GM19324 (cell line): ENCODE data around the gene PHF21A.

Experiments used
- ATAC-seq: cut with Tn5 transposase; IDR thresholded peaks from one replicate; pipeline ENCODE4 v1.9.1; 2021; ENCODE audit warnings: mild to moderate bottlenecking, moderate library complexity; ENCODE audit not compliant: unreplicated experiment, low FRiP score

PHF21A gene

DNA sequence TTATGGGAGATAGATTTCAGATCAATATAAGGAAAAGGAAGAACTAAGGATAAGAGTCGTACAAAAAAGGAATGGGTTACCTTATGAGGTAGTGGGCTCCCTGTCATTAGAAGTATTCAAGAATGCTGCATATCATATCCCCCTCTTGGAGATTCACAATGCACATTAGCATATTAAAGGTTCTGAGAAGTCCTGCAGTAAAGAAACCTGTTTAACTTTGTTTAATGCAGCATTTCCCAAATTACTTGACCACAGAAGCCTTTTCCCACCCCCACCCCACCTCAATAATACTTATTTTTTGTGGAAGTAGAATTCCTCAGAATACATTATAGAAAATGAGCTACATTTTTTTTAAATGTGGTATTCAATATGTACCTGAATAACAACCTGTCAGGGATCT lies 30.9 kb downstream of the PHF21A start:
- ATAC-seq: no peak

DNA sequence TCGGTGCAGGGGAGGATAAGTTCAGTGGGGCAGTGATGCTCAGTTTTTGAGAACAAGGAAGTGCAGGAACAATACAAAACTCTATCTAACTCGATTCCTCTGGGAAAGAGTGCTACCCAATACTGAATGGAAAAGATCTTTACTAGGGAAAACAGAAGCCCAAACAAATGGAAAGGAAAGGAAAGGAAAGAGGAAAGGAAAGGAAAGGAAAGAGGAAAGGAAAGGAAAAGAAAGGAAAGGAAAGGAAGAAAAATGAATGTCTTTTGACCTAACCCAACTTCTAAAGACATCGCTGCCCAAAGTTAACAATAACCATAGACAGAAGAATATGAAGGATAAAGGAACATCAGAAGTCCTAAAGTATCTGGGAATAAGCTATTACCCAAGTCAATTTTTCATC lies 41.6 kb downstream of the PHF21A start:
- ATAC-seq: no peak

DNA sequence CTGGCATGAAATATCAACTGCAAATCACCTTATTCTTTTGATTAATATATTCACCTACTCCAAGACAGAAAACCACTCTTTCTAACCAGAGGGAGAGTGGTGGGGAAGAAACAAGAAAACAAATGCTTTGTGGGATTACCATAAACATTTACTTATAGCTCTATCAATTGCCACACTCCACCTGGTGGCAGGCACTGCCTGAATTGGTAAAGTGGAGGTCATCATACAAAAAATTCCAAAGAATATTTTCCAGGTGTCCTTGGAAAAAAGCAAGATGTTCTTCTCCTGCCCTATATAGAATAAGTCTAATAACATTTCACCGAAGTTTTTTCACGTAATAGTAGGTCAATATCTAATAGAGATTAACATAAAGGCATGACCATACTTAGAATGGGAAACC lies 45.3 kb downstream of the PHF21A start:
- no peak for ATAC-seq

DNA sequence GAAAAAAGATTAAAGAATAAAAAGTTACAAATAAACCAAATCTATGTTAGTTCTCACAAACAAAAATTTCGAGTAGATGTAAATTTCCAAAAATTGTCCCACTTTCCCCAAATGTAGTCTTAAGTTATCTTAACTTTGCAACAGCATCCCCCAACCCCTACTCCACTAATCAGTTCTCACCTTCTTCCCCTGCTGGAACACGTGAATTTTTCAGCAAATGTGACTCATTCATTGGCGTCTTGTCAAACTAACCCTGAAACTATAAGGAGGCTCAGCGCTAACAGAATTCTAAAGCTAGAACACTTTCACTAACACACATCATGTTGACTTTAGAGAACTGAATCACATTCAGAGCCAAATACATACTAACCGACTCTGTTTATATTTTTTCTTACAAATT lies 46.1 kb downstream of the PHF21A start:
- no peak for ATAC-seq

GRCh38 chr11:46073632-46074031 lies 47.6 kb downstream of the PHF21A start:
- no peak for ATAC-seq

DNA sequence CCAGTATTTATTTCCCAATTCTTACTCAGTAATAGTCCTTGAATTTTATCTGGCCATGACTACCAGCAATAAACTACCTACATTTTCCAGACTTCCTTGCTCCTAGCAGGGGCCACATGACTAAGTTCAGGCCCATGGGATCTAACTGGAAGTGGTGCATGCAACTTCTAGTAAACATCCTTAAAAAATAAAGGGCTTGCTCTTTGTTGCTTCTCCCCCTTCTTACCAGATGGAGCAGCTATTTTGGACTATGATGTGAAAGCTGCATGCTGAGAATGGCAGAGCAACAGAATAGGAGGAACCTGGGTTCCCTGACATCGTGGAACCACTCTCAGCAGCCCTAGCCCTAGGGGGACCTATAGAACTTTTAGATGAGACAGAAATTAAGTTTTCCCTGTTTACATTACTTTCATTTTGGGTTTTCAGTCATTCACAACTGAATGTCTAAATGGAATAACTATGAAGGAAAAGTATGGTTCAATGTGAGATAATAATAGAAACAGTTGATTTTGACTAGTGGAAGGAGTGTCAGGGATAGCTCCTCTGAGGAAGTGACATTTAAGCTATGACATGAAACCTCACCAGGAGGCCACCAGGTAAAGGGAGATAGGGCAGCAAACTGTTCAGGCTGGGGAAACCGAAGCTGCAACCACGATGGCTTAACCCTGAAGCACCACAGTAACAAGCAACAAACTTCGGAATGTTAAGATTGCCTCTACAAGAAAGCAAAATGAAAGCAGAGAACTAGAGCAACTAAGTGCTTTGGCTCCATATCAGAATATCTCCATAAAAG lies 48.9 kb downstream of the PHF21A start:
- ATAC-seq: no peak

GRCh38 chr11:46071091-46071490 lies 50.2 kb downstream of the PHF21A start:
- ATAC-seq: no peak

DNA sequence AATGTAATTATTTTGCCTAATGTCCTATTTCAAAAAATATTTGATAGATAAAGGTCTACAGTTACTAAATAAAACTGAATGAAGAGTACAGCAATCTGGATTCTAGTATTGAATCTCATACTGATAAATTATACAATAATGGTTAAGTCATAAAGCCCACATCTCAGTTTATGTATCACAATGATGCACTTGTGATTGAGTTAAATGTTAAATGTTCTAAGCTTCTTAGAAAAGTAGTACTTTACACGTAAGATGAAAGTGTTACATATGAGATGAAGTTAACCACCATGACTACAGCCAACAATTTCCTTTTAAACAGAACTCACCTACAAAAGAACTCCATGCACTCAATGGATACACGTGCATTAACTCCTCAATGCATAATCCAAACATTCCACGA lies 51.7 kb downstream of the PHF21A start:
- ATAC-seq: no peak

- ATAC-seq: no peak
Observed at GRCh38 chr11:46066335-46066734, 54.9 kb downstream of the PHF21A start.

- ATAC-seq: no peak
Observed at GRCh38 chr11:46065681-46066080, 55.6 kb downstream of the PHF21A start.

- no peak for ATAC-seq
Observed at GRCh38 chr11:46064221-46064620, 57.0 kb downstream of the PHF21A start.

- no peak for ATAC-seq
Observed at GRCh38 chr11:46063138-46063537, 58.1 kb downstream of the PHF21A start.

DNA sequence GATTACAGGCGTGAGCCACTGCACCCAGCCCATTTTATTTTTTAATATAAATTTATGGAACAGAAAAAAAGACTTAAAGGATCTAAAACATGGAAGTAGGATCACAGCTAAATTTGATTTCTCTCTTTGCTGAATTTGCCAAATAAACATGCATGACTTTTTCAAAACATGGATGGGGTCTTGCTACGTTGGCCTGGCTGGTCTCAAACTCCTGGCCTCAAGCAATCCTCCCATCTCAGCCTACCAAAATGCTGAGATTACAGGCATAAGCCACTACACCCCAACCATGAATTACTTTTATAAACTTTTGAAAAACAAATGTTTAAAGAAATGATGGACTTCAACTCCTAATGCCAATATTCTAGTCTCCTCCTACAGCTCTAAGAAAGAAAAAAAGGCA lies 61.2 kb downstream of the PHF21A start:
- no peak for ATAC-seq

- no peak for ATAC-seq
Observed at GRCh38 chr11:46057489-46057888, 63.8 kb downstream of the PHF21A start.

DNA sequence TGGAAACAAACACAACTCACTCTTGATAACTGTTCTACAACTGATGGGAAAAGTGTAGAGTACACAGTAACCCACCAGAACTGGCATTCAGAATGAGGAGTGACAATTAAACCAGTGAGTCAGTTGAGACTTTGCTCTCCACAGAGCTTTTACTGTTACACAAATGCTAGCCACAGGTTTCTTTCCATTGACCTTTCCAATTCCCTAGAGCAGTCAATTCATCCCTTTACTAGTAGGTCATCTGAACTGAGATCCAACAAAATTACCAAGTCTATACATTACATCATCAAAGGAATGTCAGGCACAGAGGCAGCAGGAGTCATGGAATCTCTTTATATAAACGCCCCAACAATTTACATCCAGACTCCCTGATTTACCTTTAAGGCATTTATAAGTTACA lies 65.9 kb downstream of the PHF21A start:
- ATAC-seq: no peak

DNA sequence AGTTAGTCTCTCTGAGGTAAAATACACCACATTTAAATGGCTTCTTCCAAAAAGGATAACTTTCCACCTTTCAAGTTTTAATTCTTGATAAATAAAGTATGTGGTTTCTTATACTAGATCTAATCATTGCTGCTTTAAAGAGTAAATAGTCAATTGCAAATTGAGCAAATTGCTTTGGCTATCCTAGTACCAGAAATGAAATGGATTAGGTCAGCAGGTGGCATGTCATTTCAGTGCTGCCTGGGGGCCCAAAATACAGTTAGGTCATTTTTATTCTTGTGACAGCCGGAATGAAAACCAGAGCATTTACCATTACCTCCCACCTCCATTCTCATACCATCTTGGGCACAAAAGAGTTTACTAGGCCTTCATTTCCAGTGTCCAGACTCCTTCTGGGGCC lies 70.2 kb downstream of the PHF21A start:
- no peak for ATAC-seq

GRCh38 chr11:46050662-46051061 lies 70.6 kb downstream of the PHF21A start:
- no peak for ATAC-seq

DNA sequence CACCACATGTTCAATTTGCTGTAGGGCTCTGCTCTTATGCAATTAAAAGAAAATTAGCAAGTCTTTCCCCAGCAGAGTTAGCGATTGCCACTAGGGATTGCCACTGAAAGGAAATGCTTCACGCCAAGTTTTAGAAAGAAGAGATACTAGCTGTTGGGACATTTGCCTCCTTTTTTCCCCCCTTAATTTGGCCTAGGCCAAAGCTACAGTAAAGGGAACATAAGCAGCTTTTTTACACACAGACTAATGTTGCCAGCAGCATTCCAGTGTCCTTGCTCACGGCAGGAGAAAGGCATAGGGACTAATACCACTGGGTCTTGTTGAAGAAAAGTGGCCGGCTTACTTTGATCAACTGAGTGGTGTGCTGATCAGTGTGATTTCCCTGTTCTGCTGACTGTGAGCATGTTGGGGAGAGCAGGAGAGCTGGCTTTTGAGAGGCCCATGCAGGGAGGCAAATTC lies 71.2 kb downstream of the PHF21A start:
- no peak for ATAC-seq

GRCh38 chr11:46049325-46049897 lies 71.8 kb downstream of the PHF21A start:
- no peak for ATAC-seq

- ATAC-seq: no peak
Observed at GRCh38 chr11:46048198-46048597, 73.1 kb downstream of the PHF21A start.

DNA sequence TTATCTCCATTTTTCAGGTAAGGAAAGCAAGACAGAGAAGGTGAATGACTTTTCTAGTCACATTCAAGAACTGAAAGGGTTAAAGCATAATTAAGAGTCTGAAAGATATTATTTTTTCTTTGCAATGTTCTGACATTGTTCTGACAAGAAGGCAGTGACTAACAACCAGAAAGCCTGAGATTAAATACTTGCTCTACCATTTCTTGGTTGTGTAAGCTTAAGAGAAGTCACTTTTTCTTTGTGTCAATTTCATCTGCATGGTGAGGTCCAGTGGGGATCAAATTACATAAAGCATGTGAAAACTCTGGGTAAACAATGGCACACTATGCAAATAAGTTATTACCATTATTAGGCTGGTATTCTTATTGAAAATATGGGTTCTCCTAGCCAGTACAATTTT lies 73.7 kb downstream of the PHF21A start:
- no peak for ATAC-seq

GRCh38 chr11:46045811-46046210 lies 75.4 kb downstream of the PHF21A start:
- no peak for ATAC-seq
